ENCODE results near the gene CELSR1.
A peak's percentile ranks its signal among the peaks of the same experiment; 100 is the strongest.

The CELSR1 gene, protein sequence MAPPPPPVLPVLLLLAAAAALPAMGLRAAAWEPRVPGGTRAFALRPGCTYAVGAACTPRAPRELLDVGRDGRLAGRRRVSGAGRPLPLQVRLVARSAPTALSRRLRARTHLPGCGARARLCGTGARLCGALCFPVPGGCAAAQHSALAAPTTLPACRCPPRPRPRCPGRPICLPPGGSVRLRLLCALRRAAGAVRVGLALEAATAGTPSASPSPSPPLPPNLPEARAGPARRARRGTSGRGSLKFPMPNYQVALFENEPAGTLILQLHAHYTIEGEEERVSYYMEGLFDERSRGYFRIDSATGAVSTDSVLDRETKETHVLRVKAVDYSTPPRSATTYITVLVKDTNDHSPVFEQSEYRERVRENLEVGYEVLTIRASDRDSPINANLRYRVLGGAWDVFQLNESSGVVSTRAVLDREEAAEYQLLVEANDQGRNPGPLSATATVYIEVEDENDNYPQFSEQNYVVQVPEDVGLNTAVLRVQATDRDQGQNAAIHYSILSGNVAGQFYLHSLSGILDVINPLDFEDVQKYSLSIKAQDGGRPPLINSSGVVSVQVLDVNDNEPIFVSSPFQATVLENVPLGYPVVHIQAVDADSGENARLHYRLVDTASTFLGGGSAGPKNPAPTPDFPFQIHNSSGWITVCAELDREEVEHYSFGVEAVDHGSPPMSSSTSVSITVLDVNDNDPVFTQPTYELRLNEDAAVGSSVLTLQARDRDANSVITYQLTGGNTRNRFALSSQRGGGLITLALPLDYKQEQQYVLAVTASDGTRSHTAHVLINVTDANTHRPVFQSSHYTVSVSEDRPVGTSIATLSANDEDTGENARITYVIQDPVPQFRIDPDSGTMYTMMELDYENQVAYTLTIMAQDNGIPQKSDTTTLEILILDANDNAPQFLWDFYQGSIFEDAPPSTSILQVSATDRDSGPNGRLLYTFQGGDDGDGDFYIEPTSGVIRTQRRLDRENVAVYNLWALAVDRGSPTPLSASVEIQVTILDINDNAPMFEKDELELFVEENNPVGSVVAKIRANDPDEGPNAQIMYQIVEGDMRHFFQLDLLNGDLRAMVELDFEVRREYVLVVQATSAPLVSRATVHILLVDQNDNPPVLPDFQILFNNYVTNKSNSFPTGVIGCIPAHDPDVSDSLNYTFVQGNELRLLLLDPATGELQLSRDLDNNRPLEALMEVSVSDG (N-terminal part only)

DNA sequence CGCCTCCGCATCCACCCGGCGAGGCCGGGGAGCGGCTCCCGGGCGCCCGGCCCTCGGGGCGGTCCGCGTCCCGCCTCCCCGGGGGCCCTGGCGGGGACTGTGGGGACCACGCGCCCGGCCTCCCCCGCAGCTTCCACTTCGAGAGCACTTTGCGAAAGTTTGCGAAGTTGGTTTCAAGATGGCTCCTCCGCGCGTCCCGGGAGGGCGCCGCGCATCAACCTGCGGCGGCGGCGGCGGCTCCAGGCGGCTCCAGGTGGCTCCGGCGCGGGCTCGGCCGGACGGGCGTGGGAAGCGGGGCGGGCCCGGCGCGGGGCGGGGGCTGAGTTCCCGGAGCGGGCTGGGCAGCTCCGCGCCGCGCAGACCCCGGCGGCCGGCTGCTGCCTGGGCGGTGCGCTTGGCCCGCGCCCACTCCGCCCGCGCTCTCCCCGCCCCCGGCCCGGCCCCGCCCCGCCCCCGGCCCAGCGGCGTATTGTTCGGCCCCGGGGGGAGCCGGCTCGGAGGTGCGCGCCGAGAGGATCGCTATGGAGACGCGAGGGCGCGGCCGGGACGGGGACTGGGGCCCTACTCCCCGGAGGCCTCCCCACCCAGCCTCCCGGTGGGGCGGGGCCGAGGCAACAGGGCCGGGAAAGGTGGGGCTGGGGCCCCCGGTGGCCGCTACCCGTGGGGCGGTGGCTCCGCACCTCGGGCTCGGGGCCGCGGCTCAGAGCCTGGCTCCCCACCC is at the start of gene CELSR1:
TSS of gene CELSR1 (minus strand) at position 396 of the 721 bp plus-strand sequence. CDS start 450 bp downstream, outside the sequence.
- DNase-seq (ENCODE audit: low spot score) = peak; percentile 92

DNA sequence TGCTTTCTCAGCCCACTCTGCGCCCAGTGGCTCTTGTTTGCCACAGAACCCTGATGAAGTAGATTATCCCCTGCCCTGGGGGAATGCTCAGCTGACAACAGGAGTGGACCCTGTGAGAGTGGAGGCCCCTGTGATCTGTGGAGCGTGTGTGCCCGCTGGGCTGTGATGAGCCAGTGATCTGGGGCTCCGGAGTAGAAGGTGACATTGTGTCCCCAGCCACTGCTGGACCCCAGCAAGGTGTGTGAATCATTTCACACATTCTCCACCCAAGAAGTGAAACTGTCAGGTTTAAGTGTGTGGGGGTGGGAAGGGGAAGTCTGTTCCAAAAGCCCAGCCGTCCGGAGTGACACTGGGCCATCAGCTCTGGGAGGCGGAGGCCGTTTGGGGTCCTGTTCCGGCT is 49.6 kb upstream of the CELSR1 start:
- DNase-seq (ENCODE audit: low spot score) = no peak

- no peak for DNase-seq (ENCODE audit: low spot score)
Observed at GRCh38 chr22:46586531-46587011, 49.2 kb upstream of the CELSR1 start.

GRCh38 chr22:46586123-46586519 is 48.7 kb upstream of the CELSR1 start:
- no peak for DNase-seq (ENCODE audit: low spot score)

DNA sequence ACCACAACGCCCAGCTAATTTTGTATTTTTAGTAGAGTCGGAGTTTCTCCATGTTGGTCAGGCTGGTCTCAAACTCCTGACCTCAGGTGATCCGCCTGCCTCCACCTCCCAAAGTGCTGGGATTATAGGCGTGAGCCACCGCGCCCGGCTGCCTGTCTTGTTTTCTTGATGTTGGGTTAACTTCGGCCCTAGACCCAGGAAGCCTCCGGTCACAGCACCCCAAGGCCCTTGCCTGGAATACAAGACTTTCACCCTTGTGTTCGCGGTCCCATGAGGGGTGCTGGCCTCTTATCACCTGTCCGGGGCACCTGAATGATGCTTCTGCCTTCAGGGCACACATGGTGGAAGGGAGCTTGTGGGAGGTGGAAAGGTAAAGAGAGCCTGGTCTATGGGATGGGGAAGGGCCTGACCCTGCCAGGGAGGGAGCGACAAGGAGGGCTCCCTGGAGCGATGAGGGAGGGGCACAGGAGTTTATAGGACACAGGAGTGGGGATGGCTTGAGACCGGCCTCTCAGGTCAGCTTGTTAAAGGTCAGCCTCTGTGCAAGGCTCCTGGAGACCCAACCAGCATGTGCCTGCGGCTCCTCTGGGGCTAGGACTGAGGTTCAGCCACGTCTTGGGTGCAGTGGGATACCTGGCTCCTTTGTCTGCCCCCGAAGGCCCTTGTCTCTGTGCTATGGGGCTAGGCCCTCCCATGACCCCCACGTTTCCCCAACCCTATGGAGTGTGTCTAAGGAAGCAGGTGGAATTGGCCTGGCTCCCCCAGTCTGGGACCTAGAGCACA is 48.1 kb upstream of the CELSR1 start:
- DNase-seq (ENCODE audit: low spot score) = no peak

DNA sequence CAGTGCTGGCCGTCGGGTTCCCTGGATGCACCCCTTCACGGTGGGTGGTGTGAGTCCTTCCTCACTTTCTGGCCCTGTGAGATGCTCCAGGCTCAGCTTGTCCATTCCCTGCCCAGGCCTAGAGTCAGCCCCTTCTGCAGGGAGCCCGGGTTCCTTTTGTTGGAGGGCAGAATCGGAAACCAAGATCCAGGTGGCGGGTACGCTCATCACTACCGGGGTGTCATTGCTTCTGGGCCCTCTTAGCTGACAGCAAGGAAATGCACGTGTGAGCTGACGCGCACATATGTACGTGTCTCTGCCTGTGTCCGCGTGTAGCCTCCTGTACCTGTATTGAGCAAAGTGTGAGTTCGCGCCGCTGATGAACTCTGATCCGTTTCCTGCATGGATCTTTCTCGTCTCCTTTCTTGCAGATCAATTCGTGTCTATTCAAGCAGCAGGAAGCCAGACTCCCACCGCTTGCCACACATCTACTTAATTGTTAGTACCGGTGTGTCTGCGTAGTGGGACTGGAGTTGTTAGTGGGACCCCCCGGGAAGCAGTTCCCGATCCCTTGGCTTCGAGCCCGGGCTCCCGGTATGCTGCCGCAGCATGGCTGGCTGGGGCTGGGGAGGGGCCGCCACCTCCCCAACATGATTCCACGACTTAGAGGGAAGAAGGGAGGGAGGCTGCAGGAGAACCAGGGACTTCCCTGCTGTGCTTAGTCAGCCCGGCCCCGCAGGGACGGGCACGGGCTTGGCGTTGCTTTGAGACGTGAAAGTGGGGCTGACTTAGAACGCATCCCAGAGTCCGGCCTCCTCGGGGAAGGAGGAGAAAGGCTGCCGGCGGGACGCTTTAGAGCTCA is 46.9 kb upstream of the CELSR1 start:
- DNase-seq (ENCODE audit: low spot score) = peak; percentile 49

GRCh38 chr22:46583571-46583970 is 46.2 kb upstream of the CELSR1 start:
- no peak for DNase-seq (ENCODE audit: low spot score)

GRCh38 chr22:46582281-46582933 is 45.0 kb upstream of the CELSR1 start:
- DNase-seq (ENCODE audit: low spot score) = no peak

- no peak for DNase-seq (ENCODE audit: low spot score)
Observed at GRCh38 chr22:46581538-46582244, 44.3 kb upstream of the CELSR1 start.

- no peak for DNase-seq (ENCODE audit: low spot score)
Observed at GRCh38 chr22:46580940-46581537, 43.6 kb upstream of the CELSR1 start.

GRCh38 chr22:46579751-46580449 is 42.5 kb upstream of the CELSR1 start:
- DNase-seq (ENCODE audit: low spot score) = no peak

GRCh38 chr22:46578824-46579561 is 41.6 kb upstream of the CELSR1 start:
- DNase-seq (ENCODE audit: low spot score) = peak; percentile 17

DNA sequence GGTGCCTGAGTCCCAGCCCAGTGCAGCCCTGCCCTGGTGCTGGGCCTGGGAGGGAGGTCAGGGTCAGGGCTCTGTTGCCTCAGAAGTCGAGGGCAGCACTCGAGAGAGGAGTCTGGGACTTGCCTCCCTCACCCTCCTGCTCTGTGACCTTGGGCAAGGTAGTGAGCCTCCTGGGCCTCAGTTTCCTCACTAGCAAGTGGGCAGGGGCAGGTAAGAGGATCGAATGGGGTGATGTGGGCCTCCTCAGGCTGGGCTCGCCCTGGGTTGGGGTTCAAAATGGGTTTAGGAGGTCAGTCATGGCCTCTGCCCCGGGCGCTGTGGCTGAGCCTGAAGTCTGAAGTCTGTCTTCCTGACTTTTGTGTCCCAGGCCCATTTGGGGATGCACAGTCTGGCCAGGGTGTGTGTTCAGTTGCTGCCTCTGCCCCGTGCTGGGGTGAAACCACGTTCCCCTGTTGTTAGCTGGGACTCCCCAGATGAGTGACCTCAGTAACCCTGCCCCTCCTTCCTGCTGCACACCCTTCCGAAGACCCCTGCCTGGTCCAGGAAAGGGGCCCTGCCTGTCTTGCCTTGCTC is 40.9 kb upstream of the CELSR1 start:
- DNase-seq (ENCODE audit: low spot score) = no peak

- DNase-seq (ENCODE audit: low spot score) = no peak
Observed at GRCh38 chr22:46577368-46578249, 40.2 kb upstream of the CELSR1 start.

Data from kidney tubule cell (primary cell).